Keratinocyte (primary cell): Measurements from ENCODE around the gene CPSF3. TPM values are rescaled to one million over a fixed set of nuclear protein-coding genes. Genes with fewer than 3 reads are reported as not detected.

Experiments
- DNase-seq: peaks from one replicate; pipeline ENCODE4 v3.0.0-alpha.2; 2011; ENCODE audit warnings: low read depth, missing footprints, low spot score
- FAIRE-seq: peaks from 2 replicates; lab custom pipeline; 2011; peaks lifted over from hg19 to GRCh38; lab: Jason Lieb, UNC
- H2AFZ ChIP-seq: 2 replicates; pipeline ENCODE4 v1.6.0; 2012; ENCODE audit warnings: low read length, control low read depth, inconsistent platforms; ENCODE audit not compliant: control insufficient read depth
- H3K27ac ChIP-seq: 2 replicates; pipeline ENCODE4 v1.5.1; 2011; ENCODE audit warnings: low read length; ENCODE audit not compliant: control insufficient read depth, insufficient read depth
- H3K27me3 ChIP-seq: 3 replicates; pipeline ENCODE4 v1.6.0; 2011; ENCODE audit warnings: low read length; ENCODE audit not compliant: control insufficient read depth, insufficient read depth; ENCODE audit errors: extremely low read depth
- H3K36me3 ChIP-seq, 2 experiments: 2 replicates in 1 of 2; 3 replicates in 1 of 2; pipeline ENCODE4 v1.5.1; 2011; ENCODE audit warnings: low read length in 2 of 2, mild to moderate bottlenecking in 1 of 2; ENCODE audit not compliant: control insufficient read depth in 2 of 2, insufficient read depth in 2 of 2; ENCODE audit errors: extremely low read depth in 1 of 2
- H3K4me1 ChIP-seq: 3 replicates; pipeline ENCODE4 v1.5.1; 2011; ENCODE audit warnings: low read length; ENCODE audit not compliant: control insufficient read depth, insufficient read depth; ENCODE audit errors: extremely low read depth
- H3K4me2 ChIP-seq: 3 replicates; pipeline ENCODE4 v1.6.0; 2011; ENCODE audit warnings: low read depth, low read length; ENCODE audit not compliant: control insufficient read depth, insufficient read depth; ENCODE audit errors: extremely low read depth
- H3K4me3 ChIP-seq, 3 experiments: fragments of 200-600 bp in 1 of 3; sonication (generic) in 1 of 3; 2 replicates in 2 of 3; 3 replicates in 1 of 3; pipeline ENCODE4 v1.5.1; 2011 to 2016; ENCODE audit warnings: low read length in 3 of 3, mild to moderate bottlenecking in 3 of 3, control low read depth in 2 of 3, inconsistent platforms in 1 of 3, low read depth in 1 of 3, mixed read lengths in 1 of 3, mixed run types in 1 of 3, moderate library complexity in 1 of 3; ENCODE audit not compliant: control insufficient read depth in 2 of 3, insufficient read depth in 2 of 3; ENCODE audit errors: extremely low read depth in 1 of 3
- H3K79me2 ChIP-seq: 2 replicates; pipeline ENCODE4 v1.6.0; 2012; ENCODE audit warnings: low read length; ENCODE audit not compliant: control insufficient read depth, insufficient read depth
- H3K9ac ChIP-seq: 3 replicates; pipeline ENCODE4 v1.6.0; 2011; ENCODE audit warnings: low read length; ENCODE audit not compliant: control insufficient read depth, insufficient read depth; ENCODE audit errors: extremely low read depth
- H3K9me1 ChIP-seq: 3 replicates; pipeline ENCODE4 v1.6.0; 2011; ENCODE audit warnings: low read length; ENCODE audit not compliant: control insufficient read depth, insufficient read depth; ENCODE audit errors: extremely low read depth
- H3K9me3 ChIP-seq: 2 replicates; pipeline ENCODE4 v1.5.1; 2012; ENCODE audit warnings: low read depth, low read length; ENCODE audit not compliant: control insufficient read depth
- H4K20me1 ChIP-seq: 3 replicates; pipeline ENCODE4 v1.6.0; 2011; ENCODE audit warnings: low read length; ENCODE audit not compliant: control insufficient read depth, insufficient read depth; ENCODE audit errors: extremely low read depth
- EZH2 ChIP-seq: IDR thresholded peaks from one replicate; pipeline ENCODE4 v1.6.1; 2012; ENCODE audit warnings: inconsistent platforms, mild to moderate bottlenecking, low read length, moderate library complexity
- dilution Hi-C: fragments of 300-500 bp; cut with MboI; formaldehyde crosslinking; loops from one replicate; pipeline ENCODE4 v1.7.0; 2020; ENCODE audit warnings: low sequenced_read_pairs; ENCODE audit not compliant: extremely low pct_ligation_motif_present
- polyA plus RNA-seq, 5 experiments: library from polyadenylated mRNA; depleted of rRNA in 3 of 5; stranded (reverse) in 3 of 5; stranded (forward) in 1 of 5; unstranded in 1 of 5; fragments of >200 nt; gene quantifications; 1 replicate in 1 of 5; 2 replicates in 3 of 5; 3 replicates in 1 of 5; pipeline versions ENCODE4 v1.2.1 to v1.2.3, GENCODE V29; 2011 to 2012; ENCODE audit warnings: missing spikeins in 2 of 5, low read depth in 1 of 5, low replicate concordance in 1 of 5
- TF ChIP-seq, protein P1 (sequence below), 3 experiments: IDR thresholded peaks in 1 of 3; conservative IDR thresholded peaks in 1 of 3; optimal IDR thresholded peaks in 1 of 3; 2 replicates in 2 of 3; 3 replicates in 1 of 3; pipeline versions ENCODE3 to v1.5.1; 2011; ENCODE audit warnings: low read length in 3 of 3, mild to moderate bottlenecking in 3 of 3, moderate library complexity in 2 of 3, control low read depth in 1 of 3, inconsistent platforms in 1 of 3; ENCODE audit not compliant: insufficient read depth in 2 of 3; ENCODE audit errors: extremely low read depth in 1 of 3

The CPSF3 gene
- polyA plus RNA-seq, 1 donor (not counting 4 experiments of a cell fraction or from before 2014, with no cell fraction given), result 31.1 TPM

DNA sequence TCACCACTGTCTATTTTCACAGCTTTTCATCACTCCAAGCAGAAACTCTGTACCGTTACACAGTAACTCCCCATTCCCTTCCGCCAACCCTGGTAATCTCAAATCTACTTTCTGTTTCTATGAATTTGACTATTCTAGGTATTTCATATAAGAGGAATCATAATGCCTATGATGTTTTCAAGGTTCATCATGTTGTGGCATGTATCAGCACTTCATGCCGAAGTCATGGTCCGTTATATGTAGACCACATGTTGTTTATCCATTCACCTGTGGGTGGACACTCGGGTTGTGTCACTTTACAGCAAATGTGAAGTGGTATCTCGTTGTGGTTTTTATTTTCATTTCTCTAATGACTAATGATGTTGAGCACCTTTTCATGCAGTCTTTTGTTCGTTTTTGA, 21.6 kb downstream of the CPSF3 start:
- Histone ChIP-seq H3K27me3 (no peaks in the 10 kb centered on the region), H4K20me1 (no peaks in the 10 kb centered on the region), H3K9me3 (no peaks in the 10 kb centered on the region), H3K4me1 (no peaks in the 10 kb centered on the region), H2AFZ (no peak overlapping the region), H3K79me2 (no peaks in the 10 kb centered on the region), H3K9me1 (no peaks in the 10 kb centered on the region), H3K4me2 (no peak overlapping the region), H3K4me3 (no peak overlapping the region), H3K9ac (no peak overlapping the region), H3K36me3 (peaks cover 17 to 23% of the 10 kb centered on the region in 2 experiments), H3K27ac (no peak overlapping the region)
- no peak for TF ChIP-seq EZH2
- TF ChIP-seq, protein P1, sequence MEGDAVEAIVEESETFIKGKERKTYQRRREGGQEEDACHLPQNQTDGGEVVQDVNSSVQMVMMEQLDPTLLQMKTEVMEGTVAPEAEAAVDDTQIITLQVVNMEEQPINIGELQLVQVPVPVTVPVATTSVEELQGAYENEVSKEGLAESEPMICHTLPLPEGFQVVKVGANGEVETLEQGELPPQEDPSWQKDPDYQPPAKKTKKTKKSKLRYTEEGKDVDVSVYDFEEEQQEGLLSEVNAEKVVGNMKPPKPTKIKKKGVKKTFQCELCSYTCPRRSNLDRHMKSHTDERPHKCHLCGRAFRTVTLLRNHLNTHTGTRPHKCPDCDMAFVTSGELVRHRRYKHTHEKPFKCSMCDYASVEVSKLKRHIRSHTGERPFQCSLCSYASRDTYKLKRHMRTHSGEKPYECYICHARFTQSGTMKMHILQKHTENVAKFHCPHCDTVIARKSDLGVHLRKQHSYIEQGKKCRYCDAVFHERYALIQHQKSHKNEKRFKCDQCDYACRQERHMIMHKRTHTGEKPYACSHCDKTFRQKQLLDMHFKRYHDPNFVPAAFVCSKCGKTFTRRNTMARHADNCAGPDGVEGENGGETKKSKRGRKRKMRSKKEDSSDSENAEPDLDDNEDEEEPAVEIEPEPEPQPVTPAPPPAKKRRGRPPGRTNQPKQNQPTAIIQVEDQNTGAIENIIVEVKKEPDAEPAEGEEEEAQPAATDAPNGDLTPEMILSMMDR (optimal IDR thresholded peaks at IDR 0.05 in 1 of 3, IDR thresholded peaks at IDR 0.05 in 1 of 3, conservative IDR thresholded peaks at IDR 0.05 in 1 of 3; ENCODE audit: extremely low read depth in 1 of 3, insufficient read depth in 2 of 3, low read length in 3 of 3), result no peak
- FAIRE-seq, result peak; percentile 39
- no peak for DNase-seq
- dilution Hi-C loops, result no loop called here

- dilution Hi-C loops, result no loop called here
- no peak for TF ChIP-seq EZH2
- TF ChIP-seq, protein P1 (optimal IDR thresholded peaks at IDR 0.05 in 1 of 3, IDR thresholded peaks at IDR 0.05 in 1 of 3, conservative IDR thresholded peaks at IDR 0.05 in 1 of 3; ENCODE audit: extremely low read depth in 1 of 3, insufficient read depth in 2 of 3, low read length in 3 of 3), result no peak
- FAIRE-seq (no peak), DNase-seq (no peak)
- Histone ChIP-seq H3K9me1 (no peaks in the 10 kb centered on the region), H3K27me3 (no peaks in the 10 kb centered on the region), H3K9me3 (no peaks in the 10 kb centered on the region), H4K20me1 (no peaks in the 10 kb centered on the region), H3K9ac (no peak overlapping the region), H3K4me1 (no peaks in the 10 kb centered on the region), H3K36me3 (peaks cover 9 to 15% of the 10 kb centered on the region in 2 experiments), H3K4me2 (no peak overlapping the region), H3K79me2 (no peaks in the 10 kb centered on the region), H3K27ac (no peak overlapping the region), H2AFZ (no peak overlapping the region), H3K4me3 (no peak overlapping the region)
Measured at GRCh38 chr2:9451231-9451630, 27.8 kb downstream of the CPSF3 start.
